ENCODE results near the gene DSCAM.

DNA sequence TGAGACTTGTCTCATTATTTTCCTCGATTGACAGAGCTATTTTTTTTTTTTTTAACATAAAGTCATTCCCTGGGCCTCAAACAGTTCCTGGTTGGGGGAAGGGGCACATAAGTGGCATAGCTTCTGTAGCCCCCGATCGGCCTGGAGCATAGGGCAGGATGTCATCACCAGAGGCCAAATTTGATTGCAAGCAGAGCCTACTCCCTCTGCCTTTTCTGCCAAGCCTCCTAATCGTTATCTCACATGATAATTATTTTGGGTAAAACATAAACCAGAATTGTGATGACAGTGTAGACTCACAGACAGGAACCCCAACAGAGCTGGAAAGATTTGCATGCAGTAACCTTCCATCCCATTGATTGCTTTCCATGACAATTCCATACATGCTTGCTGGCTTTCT, 574.9 kb downstream of the DSCAM start:
- TF ChIP-seq, protein P1, sequence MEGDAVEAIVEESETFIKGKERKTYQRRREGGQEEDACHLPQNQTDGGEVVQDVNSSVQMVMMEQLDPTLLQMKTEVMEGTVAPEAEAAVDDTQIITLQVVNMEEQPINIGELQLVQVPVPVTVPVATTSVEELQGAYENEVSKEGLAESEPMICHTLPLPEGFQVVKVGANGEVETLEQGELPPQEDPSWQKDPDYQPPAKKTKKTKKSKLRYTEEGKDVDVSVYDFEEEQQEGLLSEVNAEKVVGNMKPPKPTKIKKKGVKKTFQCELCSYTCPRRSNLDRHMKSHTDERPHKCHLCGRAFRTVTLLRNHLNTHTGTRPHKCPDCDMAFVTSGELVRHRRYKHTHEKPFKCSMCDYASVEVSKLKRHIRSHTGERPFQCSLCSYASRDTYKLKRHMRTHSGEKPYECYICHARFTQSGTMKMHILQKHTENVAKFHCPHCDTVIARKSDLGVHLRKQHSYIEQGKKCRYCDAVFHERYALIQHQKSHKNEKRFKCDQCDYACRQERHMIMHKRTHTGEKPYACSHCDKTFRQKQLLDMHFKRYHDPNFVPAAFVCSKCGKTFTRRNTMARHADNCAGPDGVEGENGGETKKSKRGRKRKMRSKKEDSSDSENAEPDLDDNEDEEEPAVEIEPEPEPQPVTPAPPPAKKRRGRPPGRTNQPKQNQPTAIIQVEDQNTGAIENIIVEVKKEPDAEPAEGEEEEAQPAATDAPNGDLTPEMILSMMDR (IDR thresholded peaks at IDR 0.05) = no peak
- no peak for TF ChIP-seq POLR2A (IDR thresholded peaks at IDR 0.05)

Measured in Peyer's patch (tissue), 4 donors.